Fibroblast of peridontal ligament (primary cell): ENCODE data around the gene ENGASE.

Experiments used
- DNase-seq: peaks from one replicate; pipeline ENCODE4 v3.0.0-alpha.2; 2010; ENCODE audit errors: extremely low read depth

The ENGASE gene

GRCh38 chr17:79080349-79080748 lies 5.7 kb downstream of the ENGASE start:
- DNase-seq, result no peak

- DNase-seq, result no peak
Measured at GRCh38 chr17:79080761-79081290, 6.2 kb downstream of the ENGASE start.

- no peak for DNase-seq
Measured at GRCh38 chr17:79081571-79082276, 7.1 kb downstream of the ENGASE start.

GRCh38 chr17:79082311-79083190 lies 7.9 kb downstream of the ENGASE start:
- peak; percentile 13 for DNase-seq

- DNase-seq, result no peak
Measured at GRCh38 chr17:79083191-79083971, 8.8 kb downstream of the ENGASE start.

- no peak for DNase-seq
Measured at GRCh38 chr17:79084291-79085153, 9.9 kb downstream of the ENGASE start.

GRCh38 chr17:79085154-79085920 lies 10.7 kb downstream of the ENGASE start:
- DNase-seq, result no peak

GRCh38 chr17:79085921-79086551 lies 11.4 kb downstream of the ENGASE start:
- DNase-seq, result no peak

- no peak for DNase-seq
Measured at GRCh38 chr17:79086609-79087427, 12.2 kb downstream of the ENGASE start.

GRCh38 chr17:79087428-79088143 lies 13.0 kb downstream of the ENGASE start:
- peak; percentile 46 for DNase-seq

GRCh38 chr17:79088247-79088996 lies 13.8 kb downstream of the ENGASE start:
- no peak for DNase-seq

GRCh38 chr17:79088997-79089328 lies 14.3 kb downstream of the ENGASE start:
- DNase-seq, result no peak

GRCh38 chr17:79089720-79090442 lies 15.3 kb downstream of the ENGASE start:
- DNase-seq, result no peak

GRCh38 chr17:79090443-79091225 lies 16.0 kb downstream of the ENGASE start:
- DNase-seq, result peak; percentile 21

GRCh38 chr17:79091226-79091670 lies 16.6 kb downstream of the ENGASE start:
- DNase-seq, result no peak

- DNase-seq, result no peak
Measured at GRCh38 chr17:79092567-79092966, 17.9 kb downstream of the ENGASE start.
